WERI-Rb-1 (cell line): ENCODE measurements around the gene UBE2D2.
A peak's percentile ranks its signal among the peaks of the same experiment; 100 is the strongest.
"Not testable (repeated sequence)": the region's sequence is repeated elsewhere in the genome, so short reads cannot be mapped to it uniquely, and the experiment has no call there.

ENCODE experiments used
- DNase-seq: peaks from one replicate; pipeline ENCODE4 v3.0.0-alpha.2; 2020
- H3K27ac ChIP-seq: fragments of 250-450 bp; sonication (Bioruptor Pico); 2 replicates; pipeline ENCODE4 v1.5.1; 2020; ENCODE audit warnings: mild to moderate bottlenecking, moderate library complexity
- H3K27me3 ChIP-seq: fragments of 250-450 bp; sonication (Bioruptor Pico); 2 replicates; pipeline ENCODE4 v1.5.1; 2021; ENCODE audit warnings: mild to moderate bottlenecking, low read depth, moderate library complexity; ENCODE audit not compliant: insufficient read depth, severe bottlenecking
- H3K36me3 ChIP-seq: fragments of 250-450 bp; sonication (Bioruptor Pico); 2 replicates; pipeline ENCODE4 v1.5.1; 2020; ENCODE audit warnings: mild to moderate bottlenecking, moderate library complexity
- H3K4me3 ChIP-seq: 2 replicates; pipeline ENCODE4 v1.5.1; 2011; ENCODE audit warnings: low read depth, mild to moderate bottlenecking, control low read depth, low read length
- H3K9me3 ChIP-seq: fragments of 250-450 bp; sonication (Bioruptor Pico); 2 replicates; pipeline ENCODE4 v1.5.1; 2021; ENCODE audit warnings: mild to moderate bottlenecking, moderate library complexity; ENCODE audit not compliant: severe bottlenecking
- TF ChIP-seq, protein P1 (sequence below): IDR thresholded peaks from 2 replicates; pipeline ENCODE4 v1.5.1; 2011; ENCODE audit warnings: low read depth, mild to moderate bottlenecking, control low read depth, inconsistent platforms, low read length

Gene UBE2D2

DNA sequence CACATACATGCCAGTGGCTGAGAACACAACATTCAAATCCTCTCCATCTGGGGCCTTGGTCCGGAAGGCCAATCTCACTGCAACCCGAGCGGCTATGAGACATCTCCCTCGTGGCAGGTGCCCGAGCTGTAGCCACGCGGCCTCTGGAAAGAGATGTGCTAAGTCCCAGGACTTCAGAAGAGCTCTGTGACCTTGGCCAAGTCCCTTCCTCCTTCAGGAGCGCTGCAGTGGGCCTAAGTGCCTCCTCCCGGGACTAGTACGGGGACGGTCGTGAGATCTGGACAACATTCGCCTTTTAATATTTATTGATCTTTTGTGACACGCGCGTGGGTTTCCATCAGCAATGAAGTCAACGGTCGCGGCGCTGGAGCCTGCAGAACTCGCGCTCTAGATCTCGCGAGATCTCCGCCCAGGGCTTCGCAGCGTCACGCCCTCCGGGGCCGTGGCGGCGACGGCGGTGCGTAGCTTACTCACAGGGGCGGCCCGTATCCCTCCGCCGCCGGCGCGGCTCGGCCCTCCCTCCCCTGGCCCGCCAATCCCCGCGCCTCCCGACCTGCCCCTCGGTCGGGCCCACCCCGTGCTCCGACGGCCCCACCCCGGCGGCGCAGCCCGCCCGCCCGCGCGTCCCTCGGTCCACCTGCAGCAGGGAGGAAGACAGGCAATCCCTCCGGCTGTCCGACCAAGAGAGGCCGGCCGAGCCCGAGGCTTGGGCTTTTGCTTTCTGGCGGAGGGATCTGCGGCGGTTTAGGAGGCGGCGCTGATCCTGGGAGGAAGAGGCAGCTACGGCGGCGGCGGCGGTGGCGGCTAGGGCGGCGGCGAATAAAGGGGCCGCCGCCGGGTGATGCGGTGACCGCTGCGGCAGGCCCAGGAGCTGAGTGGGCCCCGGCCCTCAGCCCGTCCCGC, at the start of gene UBE2D2:
TSS of gene UBE2D2 (plus strand) at position 588 of the 903 bp plus-strand sequence. CDS start 453 bp downstream, outside the sequence.
- Histone ChIP-seq H3K27me3 (no peaks in the 10 kb centered on the region), H3K9me3 (no peaks in the 10 kb centered on the region), H3K27ac (peak within 1 kb of the TSS; percentile 98), H3K4me3 (peak within 1 kb of the TSS; percentile 96), H3K36me3 (peaks cover 42% of the 10 kb centered on the region)
- TF ChIP-seq, protein P1, sequence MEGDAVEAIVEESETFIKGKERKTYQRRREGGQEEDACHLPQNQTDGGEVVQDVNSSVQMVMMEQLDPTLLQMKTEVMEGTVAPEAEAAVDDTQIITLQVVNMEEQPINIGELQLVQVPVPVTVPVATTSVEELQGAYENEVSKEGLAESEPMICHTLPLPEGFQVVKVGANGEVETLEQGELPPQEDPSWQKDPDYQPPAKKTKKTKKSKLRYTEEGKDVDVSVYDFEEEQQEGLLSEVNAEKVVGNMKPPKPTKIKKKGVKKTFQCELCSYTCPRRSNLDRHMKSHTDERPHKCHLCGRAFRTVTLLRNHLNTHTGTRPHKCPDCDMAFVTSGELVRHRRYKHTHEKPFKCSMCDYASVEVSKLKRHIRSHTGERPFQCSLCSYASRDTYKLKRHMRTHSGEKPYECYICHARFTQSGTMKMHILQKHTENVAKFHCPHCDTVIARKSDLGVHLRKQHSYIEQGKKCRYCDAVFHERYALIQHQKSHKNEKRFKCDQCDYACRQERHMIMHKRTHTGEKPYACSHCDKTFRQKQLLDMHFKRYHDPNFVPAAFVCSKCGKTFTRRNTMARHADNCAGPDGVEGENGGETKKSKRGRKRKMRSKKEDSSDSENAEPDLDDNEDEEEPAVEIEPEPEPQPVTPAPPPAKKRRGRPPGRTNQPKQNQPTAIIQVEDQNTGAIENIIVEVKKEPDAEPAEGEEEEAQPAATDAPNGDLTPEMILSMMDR, result no peak
- peak; percentile 96 for DNase-seq

- Histone ChIP-seq H3K27me3 (no peaks in the 10 kb centered on the region), H3K4me3 (no peak overlapping the region), H3K9me3 (no peaks in the 10 kb centered on the region), H3K27ac (no peak overlapping the region), H3K36me3 (no peaks in the 10 kb centered on the region)
- TF ChIP-seq, protein P1, result no peak
- no peak for DNase-seq
Measured at GRCh38 chr5:139512786-139513390, 48.3 kb upstream of the UBE2D2 start.

- not testable (repeated sequence) for H3K27me3 ChIP-seq, H3K4me3 ChIP-seq, H3K9me3 ChIP-seq, H3K36me3 ChIP-seq, H3K27ac ChIP-seq
- TF ChIP-seq, protein P1, result peak; percentile 91
- peak; percentile 90 for DNase-seq
Measured at GRCh38 chr5:139513434-139513833, 47.7 kb upstream of the UBE2D2 start.

- TF ChIP-seq, protein P1, result no peak
Measured at GRCh38 chr5:139513852-139514485, 47.2 kb upstream of the UBE2D2 start.

DNA sequence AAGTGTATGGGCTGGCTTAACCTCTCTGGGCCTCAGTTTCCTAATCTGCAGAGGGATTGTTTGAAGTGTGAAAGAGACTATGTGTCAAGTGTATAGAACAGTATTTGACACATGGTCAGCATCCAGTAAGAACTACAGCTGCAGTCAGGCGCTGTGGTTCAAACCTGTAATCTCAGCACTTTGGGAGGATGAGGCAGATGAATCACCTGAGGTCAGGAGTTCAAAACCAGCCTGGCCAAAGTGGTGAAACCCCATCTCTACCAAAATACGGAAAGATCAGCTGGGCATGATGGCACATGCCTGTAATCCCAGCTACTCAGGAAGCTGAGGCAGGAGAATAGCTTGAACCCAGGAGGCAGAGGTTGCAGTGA, 46.7 kb upstream of the UBE2D2 start:
- DNase-seq, result no peak
- TF ChIP-seq, protein P1, result no peak
- Histone ChIP-seq H3K9me3 (no peaks in the 10 kb centered on the region), H3K4me3 (no peak overlapping the region), H3K27me3 (no peaks in the 10 kb centered on the region), H3K36me3 (no peaks in the 10 kb centered on the region), H3K27ac (no peak overlapping the region)

More at GRCh38 chr5:139513852-139514485, 47.2 kb upstream of the UBE2D2 start:
- H3K27ac ChIP-seq, result no peak overlapping the region; the same call in 1 of the 2 replicates
- H3K36me3 ChIP-seq, result no peaks in the 10 kb centered on the region
- no peaks in the 10 kb centered on the region for H3K27me3 ChIP-seq
- H3K9me3 ChIP-seq, result no peaks in the 10 kb centered on the region
- H3K4me3 ChIP-seq, result no peak overlapping the region
- no peak for DNase-seq
